IMR-90 (cell line): ENCODE data around the gene SIPA1L3. TPM values are rescaled to one million over a fixed set of nuclear protein-coding genes. Genes with fewer than 3 reads are reported as not detected.

ENCODE experiments used
- ATAC-seq: fragments of 200-7000 bp; cut with Tn5 transposase; 2 replicates; pipeline ENCODE4 v1.9.1; 2020; ENCODE audit warnings: low read depth, mild to moderate bottlenecking, moderate library complexity
- BruUV-seq: library from RNA; stranded (reverse); fragments of 400-500 nt; replicated peaks from 2 replicates; lab custom pipeline; 2021; lab: Mats Ljungman, UMichigan
- CTCF ChIA-PET: fragments of 300-600 bp; formaldehyde crosslinking; extraction: SDS; loops from one replicate; lab custom pipeline; 2021; ENCODE audit warnings: antibody characterized with exemption; lab: Yijun Ruan, JAX
- POLR2A ChIA-PET: fragments of 300-600 bp; sonication (Branson Sonifier 250); formaldehyde crosslinking; loops from one replicate; lab custom pipeline; 2022; ENCODE audit warnings: antibody characterized with exemption; ENCODE audit not compliant: unreplicated experiment; lab: Charles Lee
- DNase-seq: peaks from one replicate; pipeline ENCODE4 v3.0.0; 2013
- H2AFZ ChIP-seq: replicated peaks from 2 replicates; pipeline ENCODE3; 2013; ENCODE audit warnings: low read length, mild to moderate bottlenecking; ENCODE audit not compliant: poor library complexity
- H2AK5ac ChIP-seq: 2 replicates; pipeline ENCODE4 v1.6.1; 2013; ENCODE audit warnings: low read depth, low read length, inconsistent platforms
- H2AK9ac ChIP-seq: replicated peaks from 2 replicates; pipeline ENCODE3; 2013; ENCODE audit warnings: mild to moderate bottlenecking, low read depth, low read length, moderate library complexity; ENCODE audit not compliant: poor library complexity
- H2BK120ac ChIP-seq: 2 replicates; pipeline ENCODE4 v1.6.1; 2013; ENCODE audit warnings: low read depth, low read length, inconsistent platforms
- H2BK15ac ChIP-seq: 3 replicates; pipeline ENCODE4 v1.6.1; 2013; ENCODE audit warnings: low read depth, low read length, inconsistent platforms
- H2BK20ac ChIP-seq: 2 replicates; pipeline ENCODE4 v1.6.1; 2013; ENCODE audit warnings: low read depth, mild to moderate bottlenecking, inconsistent platforms, low read length, moderate library complexity
- H2BK5ac ChIP-seq: 2 replicates; pipeline ENCODE4 v1.6.1; 2013; ENCODE audit warnings: mild to moderate bottlenecking, low read depth, low read length, inconsistent platforms; ENCODE audit not compliant: poor library complexity, severe bottlenecking
- H3K14ac ChIP-seq: replicated peaks from 2 replicates; pipeline ENCODE4 v1.6.1; 2013; ENCODE audit warnings: low read depth, low read length, inconsistent platforms
- H3K18ac ChIP-seq: 2 replicates; pipeline ENCODE4 v1.6.1; 2013; ENCODE audit warnings: low read depth, low read length, control low read depth
- H3K23ac ChIP-seq: 2 replicates; pipeline ENCODE4 v1.6.1; 2013; ENCODE audit warnings: low read depth, low read length, inconsistent platforms
- H3K27ac ChIP-seq: 2 replicates; pipeline ENCODE4 v1.5.1; 2013; ENCODE audit warnings: mild to moderate bottlenecking, control low read depth, low read length; ENCODE audit not compliant: insufficient read depth
- H3K27me3 ChIP-seq: 2 replicates; pipeline ENCODE4 v1.6.1; 2013; ENCODE audit warnings: low read length; ENCODE audit not compliant: control insufficient read depth, insufficient read depth
- H3K36me3 ChIP-seq: 2 replicates; pipeline ENCODE4 v1.6.1; 2013; ENCODE audit warnings: low read length, mixed read lengths; ENCODE audit not compliant: control insufficient read depth, insufficient read depth
- H3K4ac ChIP-seq: 2 replicates; pipeline ENCODE4 v1.6.1; 2013; ENCODE audit warnings: low read depth, low read length, inconsistent platforms
- H3K4me1 ChIP-seq: 2 replicates; pipeline ENCODE4 v1.6.1; 2013; ENCODE audit warnings: low read length, mixed read lengths; ENCODE audit not compliant: control insufficient read depth, insufficient read depth
- H3K4me2 ChIP-seq: 2 replicates; pipeline ENCODE4 v1.6.1; 2013; ENCODE audit warnings: low read depth, mild to moderate bottlenecking, control low read depth, low read length, moderate library complexity
- H3K4me3 ChIP-seq: 2 replicates; pipeline ENCODE4 v1.5.1; 2013; ENCODE audit warnings: low read depth, mild to moderate bottlenecking, control low read depth, low read length, moderate library complexity; ENCODE audit not compliant: insufficient read depth
- H3K56ac ChIP-seq: 2 replicates; pipeline ENCODE4 v1.6.1; 2013; ENCODE audit warnings: low read length, inconsistent platforms; ENCODE audit not compliant: insufficient read depth; ENCODE audit errors: extremely low read depth
- H3K79me1 ChIP-seq, 2 experiments: 2 replicates each; pipeline ENCODE4 v1.6.1; 2013; ENCODE audit warnings: low read length in 2 of 2, inconsistent platforms in 1 of 2, low read depth in 1 of 2
- H3K9ac ChIP-seq: 2 replicates; pipeline ENCODE4 v1.6.1; 2013; ENCODE audit warnings: low read depth, low read length, control low read depth
- H3K9me1 ChIP-seq: 2 replicates; pipeline ENCODE4 v1.6.1; 2013; ENCODE audit warnings: low read length, inconsistent platforms; ENCODE audit not compliant: insufficient read depth
- H3K9me3 ChIP-seq: 2 replicates; pipeline ENCODE4 v1.6.1; 2013; ENCODE audit warnings: low read length; ENCODE audit not compliant: control insufficient read depth, insufficient read depth
- H4K20me1 ChIP-seq: 2 replicates; pipeline ENCODE4 v1.6.1; 2013; ENCODE audit warnings: low read length, inconsistent platforms; ENCODE audit not compliant: insufficient read depth
- H4K5ac ChIP-seq: 2 replicates; pipeline ENCODE4 v1.6.1; 2013; ENCODE audit warnings: mild to moderate bottlenecking, low read depth, low read length, control low read depth
- H4K8ac ChIP-seq, 2 experiments: 2 replicates each; pipeline ENCODE4 v1.6.1; 2013; ENCODE audit warnings: low read depth in 2 of 2, low read length in 2 of 2, control low read depth in 1 of 2, inconsistent platforms in 1 of 2
- H4K91ac ChIP-seq: 2 replicates; pipeline ENCODE4 v1.6.1; 2013; ENCODE audit warnings: low read depth, low read length, inconsistent platforms; ENCODE audit not compliant: insufficient read depth
- BHLHE40 ChIP-seq: fragments of 150-350 bp; IDR thresholded peaks from 2 replicates; pipeline ENCODE4 v1.6.1; 2016; ENCODE audit warnings: mild to moderate bottlenecking, low read depth, low read length
- CEBPB ChIP-seq: IDR thresholded peaks from 2 replicates; pipeline ENCODE4 v1.6.1; 2012; ENCODE audit warnings: low read depth, low read length, improper control_type of control experiment
- CTCF ChIP-seq: conservative IDR thresholded peaks from 2 replicates; pipeline ENCODE4 v1.5.1; 2012; ENCODE audit warnings: mild to moderate bottlenecking, low read depth, low read length, improper control_type of control experiment
- ELK1 ChIP-seq: fragments of 150-350 bp; IDR thresholded peaks from 2 replicates; pipeline ENCODE4 v1.6.1; 2016; ENCODE audit warnings: low read depth, mild to moderate bottlenecking, low read length, moderate library complexity, borderline replicate concordance
- MAFK ChIP-seq: IDR thresholded peaks from 2 replicates; pipeline ENCODE4 v1.6.1; 2012; ENCODE audit warnings: low read depth, low read length, improper control_type of control experiment
- MAZ ChIP-seq: IDR thresholded peaks from 2 replicates; pipeline ENCODE4 v1.6.1; 2012; ENCODE audit warnings: low read depth, mild to moderate bottlenecking, low read length, improper control_type of control experiment, moderate library complexity, borderline replicate concordance
- MXI1 ChIP-seq: IDR thresholded peaks from 2 replicates; pipeline ENCODE4 v1.6.1; 2012; ENCODE audit warnings: low read depth, mild to moderate bottlenecking, low read length, moderate library complexity, borderline replicate concordance
- NFE2L2 ChIP-seq: fragments of 150-350 bp; IDR thresholded peaks from 2 replicates; pipeline ENCODE4 v1.6.1; 2016; ENCODE audit warnings: low read depth, mild to moderate bottlenecking, low read length
- POLR2A ChIP-seq: IDR thresholded peaks from 2 replicates; pipeline ENCODE4 v1.6.1; 2012; ENCODE audit warnings: mild to moderate bottlenecking, low read depth, low read length
- RAD21 ChIP-seq: IDR thresholded peaks from 2 replicates; pipeline ENCODE4 v1.6.1; 2012; ENCODE audit warnings: low read length, improper control_type of control experiment
- RCOR1 ChIP-seq: IDR thresholded peaks from 2 replicates; pipeline ENCODE4 v1.6.1; 2012; ENCODE audit warnings: mild to moderate bottlenecking, low read length, improper control_type of control experiment; ENCODE audit not compliant: insufficient replicate concordance
- RFX5 ChIP-seq: IDR thresholded peaks from 2 replicates; pipeline ENCODE4 v1.8.0; 2012; ENCODE audit warnings: low read depth, mild to moderate bottlenecking, low read length, moderate library complexity
- WGBS, 2 experiments: methylation state at CpG; one replicate each; pipeline versions ENCODE4 v1.1.5 to v1.1.7; 2013; ENCODE audit warnings: missing lambda C conversion rate in 2 of 2; ENCODE audit not compliant: insufficient read length in 1 of 2; ENCODE audit errors: extremely low coverage in 2 of 2; 5-methylcytosine and 5-hydroxymethylcytosine counted together
- dilution Hi-C: fragments of 300-500 bp; cut with HindIII; formaldehyde crosslinking; loops from one replicate; pipeline ENCODE4 v1.14.3; 2018; ENCODE audit warnings: low sequenced_read_pairs; ENCODE audit not compliant: unreplicated experiment
- in situ Hi-C: fragments of 300-500 bp; cut with MboI; formaldehyde crosslinking; loops from 3 replicates; pipeline ENCODE4 v1.14.3; 2019; ENCODE audit warnings: low sequenced_read_pairs, inconsistent platforms, mixed read lengths
- intact Hi-C: fragments of 100-400 bp; cut with micrococcal nuclease; formaldehyde crosslinking; loops from 2 replicates; pipeline ENCODE4 v1.10.0; 2022
- polyA plus RNA-seq, 3 experiments: library from polyadenylated mRNA; depleted of rRNA; stranded (reverse); fragments of >200 nt; gene quantifications; 2 replicates each; pipeline ENCODE4 v1.2.3, GENCODE V29; 2012; ENCODE audit warnings: low replicate concordance in 1 of 3
- total RNA-seq: library from RNA; depleted of rRNA; stranded (reverse); fragments of >200 nt; gene quantifications from 2 replicates; pipeline ENCODE4 v1.2.3, GENCODE V29; 2012

Gene SIPA1L3
- total and polyA plus RNA-seq, 2 of the 4 experiments (the other 2 are of a cell fraction), result 4.1 to 9.4 TPM

- no peak overlapping the region for H3K18ac ChIP-seq
- peaks cover 6% of the 10 kb centered on the region; the same call in 1 of the 2 replicates for H3K9me1 ChIP-seq
- no TSS peak for BruUV-seq
- no peak overlapping the region for H3K14ac ChIP-seq
- ChIA-PET POLR2A (interaction anchor here (0.6 kb wide), 2 partner anchors 57 to 194 kb away, joined by 3 read pairs; partner anchors contain the start of gene GGN), CTCF (no interaction called here)
- no peak overlapping the region for H3K56ac ChIP-seq
- H4K5ac ChIP-seq, result no peak overlapping the region
- no peaks in the 10 kb centered on the region for H4K20me1 ChIP-seq
- H2BK120ac ChIP-seq, result no peak overlapping the region
- no peak overlapping the region for H2BK20ac ChIP-seq
- H2BK15ac ChIP-seq, result no peak overlapping the region
- peaks cover 0 to 12% of the 10 kb centered on the region in 2 experiments; a peak in 1 of 4 replicates for H3K79me1 ChIP-seq
- no peak overlapping the region for H3K9ac ChIP-seq
- no peak overlapping the region for H2AFZ ChIP-seq
- 86% methylated on average over 6 of the region's 13 CpGs; no CpG with 5 or more reads in 1 of the 2 experiments for WGBS, 2 experiments
- H3K4me3 ChIP-seq, result no peak overlapping the region
- dilution Hi-C loops, result no loop called here
- no peaks in the 10 kb centered on the region for H3K27me3 ChIP-seq
- ATAC-seq (no peak), DNase-seq (no peak)
- intact Hi-C loops, result no loop called here
- no peaks in the 10 kb centered on the region for H3K9me3 ChIP-seq
- H3K4me1 ChIP-seq, result no peaks in the 10 kb centered on the region
- H2AK5ac ChIP-seq, result no peak overlapping the region
- H2AK9ac ChIP-seq, result no peak overlapping the region
- H4K8ac ChIP-seq, result no peak overlapping the region
- H3K4ac ChIP-seq, result no peak overlapping the region
- H4K91ac ChIP-seq, result no peak overlapping the region
- no peak for TF ChIP-seq POLR2A
- TF ChIP-seq NFE2L2, result no peak
- no peak for TF ChIP-seq CEBPB
- no peak for TF ChIP-seq RCOR1
- no peak for TF ChIP-seq BHLHE40
- no peak for TF ChIP-seq MAFK
- TF ChIP-seq RFX5, result no peak
- no peak for TF ChIP-seq ELK1
- TF ChIP-seq MAZ, result no peak
- TF ChIP-seq CTCF, result no peak
- no peak for TF ChIP-seq MXI1
- no peak for TF ChIP-seq RAD21
- no peak overlapping the region for H3K23ac ChIP-seq
- no peak overlapping the region for H3K27ac ChIP-seq
- in situ Hi-C loops, result no loop called here
- H3K36me3 ChIP-seq, result peaks cover 19% of the 10 kb centered on the region
- no peak overlapping the region for H3K4me2 ChIP-seq
- H2BK5ac ChIP-seq, result no peak overlapping the region
Measured at GRCh38 chr19:38194061-38194701, 287.2 kb downstream of the SIPA1L3 start.
